OCI-LY1 (cell line): ENCODE results near the gene FAM81A.

ENCODE experiments used
- EZH2 ChIP-seq: fragments of 200-600 bp; sonication (generic), shearing (Covaris generic); IDR thresholded peaks from 2 replicates; pipeline ENCODE4 v1.8.0; 2017; ENCODE audit warnings: borderline replicate concordance, mixed run types, mild to moderate bottlenecking, antibody characterized with exemption, low read length, moderate library complexity, mixed read lengths
- TF ChIP-seq, protein P1 (sequence below): fragments of 200-600 bp; sonication (generic), shearing (Covaris generic); IDR thresholded peaks from 2 replicates; pipeline ENCODE4 v1.5.1; 2017; ENCODE audit warnings: mild to moderate bottlenecking, antibody characterized with exemption, low read length, moderate library complexity, mixed read lengths

DNA sequence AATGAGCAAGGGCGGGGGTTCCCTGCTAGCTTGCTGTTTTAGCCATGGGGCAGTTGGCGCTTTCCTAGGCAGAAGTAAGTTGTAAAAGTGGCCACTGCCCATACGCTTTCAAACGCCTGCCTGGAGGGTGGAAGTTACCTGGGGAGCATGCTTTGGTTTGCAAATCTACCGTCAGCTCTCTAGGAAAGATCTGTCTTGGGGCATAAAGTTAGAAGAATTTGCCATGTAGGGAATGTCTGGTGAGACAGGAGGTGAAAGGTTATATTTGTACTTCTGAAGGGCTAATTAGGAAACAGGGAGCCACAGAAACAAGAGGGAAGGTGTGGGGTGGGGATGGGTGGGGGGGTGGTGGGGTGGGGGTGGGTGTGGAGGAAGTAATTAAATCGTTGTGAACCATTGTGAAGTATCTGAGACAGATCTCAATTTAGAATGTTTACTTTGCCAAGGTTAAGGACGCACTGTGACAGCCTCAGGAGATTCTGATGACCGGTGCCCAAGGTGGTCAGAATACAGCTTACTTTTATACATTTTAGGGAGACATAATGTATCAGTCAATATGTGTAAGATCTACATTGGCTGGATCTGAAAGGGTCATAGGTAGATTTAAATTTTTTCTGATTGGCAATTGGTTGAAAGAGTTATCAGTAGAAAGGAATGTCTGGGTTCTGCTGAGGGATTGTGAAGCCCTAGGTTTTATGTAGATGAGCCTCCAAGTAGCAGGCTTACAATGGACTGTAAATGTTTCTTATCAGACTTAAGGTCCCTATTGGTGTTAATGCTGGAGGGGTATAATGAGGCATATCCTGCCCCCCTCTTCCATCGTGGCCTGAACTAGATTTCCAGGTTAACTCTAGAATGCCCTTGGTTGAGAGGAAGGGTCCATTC, 111.6 kb downstream of the FAM81A start:
- TF ChIP-seq, protein P1, sequence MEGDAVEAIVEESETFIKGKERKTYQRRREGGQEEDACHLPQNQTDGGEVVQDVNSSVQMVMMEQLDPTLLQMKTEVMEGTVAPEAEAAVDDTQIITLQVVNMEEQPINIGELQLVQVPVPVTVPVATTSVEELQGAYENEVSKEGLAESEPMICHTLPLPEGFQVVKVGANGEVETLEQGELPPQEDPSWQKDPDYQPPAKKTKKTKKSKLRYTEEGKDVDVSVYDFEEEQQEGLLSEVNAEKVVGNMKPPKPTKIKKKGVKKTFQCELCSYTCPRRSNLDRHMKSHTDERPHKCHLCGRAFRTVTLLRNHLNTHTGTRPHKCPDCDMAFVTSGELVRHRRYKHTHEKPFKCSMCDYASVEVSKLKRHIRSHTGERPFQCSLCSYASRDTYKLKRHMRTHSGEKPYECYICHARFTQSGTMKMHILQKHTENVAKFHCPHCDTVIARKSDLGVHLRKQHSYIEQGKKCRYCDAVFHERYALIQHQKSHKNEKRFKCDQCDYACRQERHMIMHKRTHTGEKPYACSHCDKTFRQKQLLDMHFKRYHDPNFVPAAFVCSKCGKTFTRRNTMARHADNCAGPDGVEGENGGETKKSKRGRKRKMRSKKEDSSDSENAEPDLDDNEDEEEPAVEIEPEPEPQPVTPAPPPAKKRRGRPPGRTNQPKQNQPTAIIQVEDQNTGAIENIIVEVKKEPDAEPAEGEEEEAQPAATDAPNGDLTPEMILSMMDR, result no peak
- no peak for TF ChIP-seq EZH2
